ENCODE data around the gene TMEM125.

Gene TMEM125

GRCh38 chr1:43253876-43254275 lies 15.9 kb upstream of the TMEM125 start:
- no peak overlapping the region for H3K9ac ChIP-seq (ENCODE audit: low read length)
- no peaks in the 10 kb centered on the region for H3K27me3 ChIP-seq (ENCODE audit: low read length)
- no peaks in the 10 kb centered on the region for H3K36me3 ChIP-seq (ENCODE audit: low read length)
- no peaks in the 10 kb centered on the region for H4K20me1 ChIP-seq (ENCODE audit: low read depth, low read length)
- H3K9me2 ChIP-seq (replicated peaks; ENCODE audit: insufficient read depth, low read length), result no peaks in the 10 kb centered on the region
- TF ChIP-seq EZH2phosphoT487 (conservative IDR thresholded peaks at IDR 0.05; ENCODE audit: low read length) (no peak), CTCF (IDR thresholded peaks at IDR 0.05; ENCODE audit: insufficient read depth, low read length, poor library complexity, severe bottlenecking) (no peak)
- H3K27ac ChIP-seq (ENCODE audit: low read depth, low read length), result no peak overlapping the region
- H3K4me2 ChIP-seq (ENCODE audit: low read depth, low read length, poor library complexity, severe bottlenecking), result no peak overlapping the region
- no peak overlapping the region for H3K4me3 ChIP-seq (ENCODE audit: insufficient read depth, low read length, poor library complexity, severe bottlenecking)
- no peaks in the 10 kb centered on the region for H3K79me2 ChIP-seq (ENCODE audit: insufficient read depth, low read length)
- no peak overlapping the region for H2AFZ ChIP-seq (ENCODE audit: low read depth, low read length, severe bottlenecking)
- no peaks in the 10 kb centered on the region for H3F3A ChIP-seq (ENCODE audit: insufficient read depth)
- H3K9me3 ChIP-seq (ENCODE audit: insufficient read depth, low read length), result no peaks in the 10 kb centered on the region; the same call in 1 of the 2 replicates

DNA sequence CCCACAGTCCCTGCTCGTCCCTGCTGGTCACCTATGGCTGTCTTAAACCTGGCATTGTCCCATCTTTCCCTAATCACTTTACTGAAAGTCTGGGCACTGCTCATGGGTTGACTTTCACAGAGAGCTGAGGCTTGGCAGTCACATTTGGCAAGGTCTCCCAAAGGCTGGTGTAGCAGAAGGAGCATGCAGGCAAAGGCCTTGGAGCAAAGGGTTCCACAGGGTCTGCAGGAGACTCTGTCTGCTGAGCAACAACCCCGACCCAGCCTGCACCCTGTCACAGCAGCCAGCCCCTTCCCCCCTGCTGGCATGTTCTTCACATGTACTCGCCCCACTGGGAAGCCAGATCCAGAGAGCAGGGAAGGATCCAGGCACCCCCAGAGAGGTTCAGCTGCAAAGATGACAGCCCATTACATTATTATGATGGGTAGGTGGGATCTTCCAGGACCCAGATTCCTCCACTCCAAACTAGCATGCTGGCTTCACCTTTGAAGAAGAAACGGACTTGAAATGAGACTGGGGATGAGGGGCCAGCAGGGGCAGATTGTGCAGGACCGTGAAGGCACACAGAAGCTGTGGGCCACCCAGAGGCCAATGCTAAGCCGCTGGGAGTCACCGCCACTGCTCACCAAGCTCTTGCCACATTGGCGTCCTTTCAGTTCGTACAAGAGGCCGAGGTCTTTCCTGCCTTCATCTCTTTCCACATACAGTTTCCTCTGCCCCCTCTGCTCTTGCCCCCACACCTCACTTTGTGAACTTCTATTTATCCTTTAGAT lies 14.2 kb upstream of the TMEM125 start:
- Histone ChIP-seq H3F3A (ENCODE audit: insufficient read depth) (no peaks in the 10 kb centered on the region), H3K79me2 (ENCODE audit: insufficient read depth, low read length) (no peaks in the 10 kb centered on the region), H2AFZ (ENCODE audit: low read depth, low read length, severe bottlenecking) (no peak overlapping the region), H3K9me3 (ENCODE audit: insufficient read depth, low read length) (no peaks in the 10 kb centered on the region; the same call in 1 of the 2 replicates), H3K36me3 (ENCODE audit: low read length) (no peaks in the 10 kb centered on the region), H3K4me2 (ENCODE audit: low read depth, low read length, poor library complexity, severe bottlenecking) (no peak overlapping the region), H3K9me2 (replicated peaks; ENCODE audit: insufficient read depth, low read length) (no peaks in the 10 kb centered on the region), H3K27me3 (ENCODE audit: low read length) (no peaks in the 10 kb centered on the region), H4K20me1 (ENCODE audit: low read depth, low read length) (no peaks in the 10 kb centered on the region), H3K9ac (ENCODE audit: low read length) (no peak overlapping the region), H3K27ac (ENCODE audit: low read depth, low read length) (no peak overlapping the region), H3K4me3 (ENCODE audit: insufficient read depth, low read length, poor library complexity, severe bottlenecking) (no peak overlapping the region)
- no peak for TF ChIP-seq CTCF (IDR thresholded peaks at IDR 0.05; ENCODE audit: insufficient read depth, low read length, poor library complexity, severe bottlenecking)

DNA sequence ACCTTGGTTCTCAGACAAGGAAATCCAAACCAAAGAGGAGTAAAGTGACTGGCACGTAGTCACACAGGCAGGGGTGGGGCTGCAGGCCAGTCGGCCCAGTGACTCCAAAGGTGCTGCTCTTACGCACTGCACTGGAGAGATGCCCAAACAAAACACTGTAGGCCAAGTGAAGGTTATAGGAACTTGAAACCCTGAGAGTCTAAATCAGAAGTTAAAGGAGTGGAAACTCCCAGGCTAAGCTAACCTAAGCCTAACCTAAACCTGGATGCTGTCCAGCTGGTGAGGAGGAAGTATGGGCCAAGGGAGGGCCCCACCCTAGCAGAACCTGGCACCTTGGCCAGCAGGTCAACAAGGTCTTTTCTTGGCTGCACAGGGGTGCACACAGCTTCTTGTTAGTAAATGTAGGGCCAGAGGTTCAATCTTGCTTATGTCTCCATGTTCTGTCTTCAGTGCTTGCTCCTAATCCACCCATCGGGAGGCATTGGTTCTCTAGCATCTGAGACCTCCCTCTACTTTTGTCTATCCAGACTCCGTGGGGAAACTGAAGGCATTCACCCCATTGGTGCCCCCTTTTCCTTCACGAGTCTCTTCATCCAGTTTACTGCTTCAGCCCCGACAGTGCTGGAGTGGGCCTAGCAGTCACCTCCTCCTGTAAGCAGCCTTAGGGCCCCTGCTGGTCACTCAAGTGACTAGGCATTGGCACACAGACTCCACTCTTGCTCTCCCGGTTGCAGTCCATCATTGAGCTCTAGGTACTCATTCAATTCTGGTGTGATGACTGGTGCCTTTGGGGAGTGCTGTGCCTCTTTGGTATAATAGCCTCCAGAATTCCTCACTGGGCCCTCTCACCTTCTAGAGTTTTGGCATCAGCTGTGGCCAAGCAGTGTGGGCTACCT lies 12.9 kb upstream of the TMEM125 start:
- TF ChIP-seq EZH2phosphoT487 (conservative IDR thresholded peaks at IDR 0.05; ENCODE audit: low read length), result no peak
- TF ChIP-seq CTCF (IDR thresholded peaks at IDR 0.05; ENCODE audit: insufficient read depth, low read length, poor library complexity, severe bottlenecking), result no peak
- no peaks in the 10 kb centered on the region for H3F3A ChIP-seq (ENCODE audit: insufficient read depth)
- no peak overlapping the region for H3K4me3 ChIP-seq (ENCODE audit: insufficient read depth, low read length, poor library complexity, severe bottlenecking)
- no peak overlapping the region for H3K4me2 ChIP-seq (ENCODE audit: low read depth, low read length, poor library complexity, severe bottlenecking)
- H3K27ac ChIP-seq (ENCODE audit: low read depth, low read length), result no peak overlapping the region
- no peaks in the 10 kb centered on the region for H4K20me1 ChIP-seq (ENCODE audit: low read depth, low read length)
- H3K79me2 ChIP-seq (ENCODE audit: insufficient read depth, low read length), result no peaks in the 10 kb centered on the region
- no peaks in the 10 kb centered on the region for H3K27me3 ChIP-seq (ENCODE audit: low read length)
- no peak overlapping the region for H3K9ac ChIP-seq (ENCODE audit: low read length)
- H3K36me3 ChIP-seq (ENCODE audit: low read length), result no peaks in the 10 kb centered on the region
- no peaks in the 10 kb centered on the region for H3K9me2 ChIP-seq (replicated peaks; ENCODE audit: insufficient read depth, low read length)
- H3K9me3 ChIP-seq (ENCODE audit: insufficient read depth, low read length), result no peaks in the 10 kb centered on the region; the same call in 1 of the 2 replicates
- H2AFZ ChIP-seq (ENCODE audit: low read depth, low read length, severe bottlenecking), result no peak overlapping the region

Measured in SU-DHL-6 (cell line).